Measurements from ENCODE around the gene CLASP2. TPM values are rescaled to one million over a fixed set of nuclear protein-coding genes. Genes with fewer than 3 reads are reported as not detected.

CLASP2 gene
- total RNA-seq, 1 experiment from 2014 or later = 58.9 TPM

GRCh38 chr3:33592999-33593398 is 125.1 kb downstream of the CLASP2 start:
- H3K9me3 Mint-ChIP-seq (ENCODE audit: unreplicated experiment) = no peaks in the 10 kb centered on the region
- CTCF ChIA-PET = interaction anchor here (0.6 kb wide), 2 partner anchors 73 to 124 kb away, joined by 3 read pairs; no protein-coding TSS in a partner anchor
- no peak for TF ChIP-seq CTCF (IDR thresholded peaks at IDR 0.05; ENCODE audit: unreplicated experiment)
- peaks cover 23% of the 10 kb centered on the region for H3K36me3 Mint-ChIP-seq (ENCODE audit: insufficient read depth, unreplicated experiment)
- no peak overlapping the region for H3K4me3 Mint-ChIP-seq (ENCODE audit: unreplicated experiment)
- H3K4me1 Mint-ChIP-seq (ENCODE audit: insufficient read depth, unreplicated experiment) = peaks cover 6% of the 10 kb centered on the region
- no TSS peak for BruUV-seq (replicated peaks)
- DNase-seq (ENCODE audit: unreplicated experiment) = no peak
- no peak overlapping the region for H3K27ac Mint-ChIP-seq (ENCODE audit: low read depth, unreplicated experiment)
- intact Hi-C loops (cut with micrococcal nuclease) = no loop called here
- H3K27me3 Mint-ChIP-seq (ENCODE audit: insufficient read depth, unreplicated experiment) = no peaks in the 10 kb centered on the region
- POLR2A ChIA-PET = no interaction called here

- BruUV-seq (replicated peaks) = no TSS peak
- ChIA-PET POLR2A (no interaction called here), CTCF (no interaction called here)
- H3K27me3 Mint-ChIP-seq (ENCODE audit: insufficient read depth, unreplicated experiment) = no peaks in the 10 kb centered on the region
- intact Hi-C loops (cut with micrococcal nuclease) = no loop called here
- DNase-seq (ENCODE audit: unreplicated experiment) = no peak
- peaks cover 34% of the 10 kb centered on the region for H3K36me3 Mint-ChIP-seq (ENCODE audit: insufficient read depth, unreplicated experiment)
- TF ChIP-seq CTCF (IDR thresholded peaks at IDR 0.05; ENCODE audit: unreplicated experiment) = no peak
- H3K27ac Mint-ChIP-seq (ENCODE audit: low read depth, unreplicated experiment) = no peak overlapping the region
- no peaks in the 10 kb centered on the region for H3K4me1 Mint-ChIP-seq (ENCODE audit: insufficient read depth, unreplicated experiment)
- no peak overlapping the region for H3K4me3 Mint-ChIP-seq (ENCODE audit: unreplicated experiment)
- H3K9me3 Mint-ChIP-seq (ENCODE audit: unreplicated experiment) = no peaks in the 10 kb centered on the region
Observed at GRCh38 chr3:33590541-33590940, 127.5 kb downstream of the CLASP2 start.

- intact Hi-C loops (cut with micrococcal nuclease) = no loop called here
- BruUV-seq (replicated peaks) = no TSS peak
- CTCF ChIA-PET = no interaction called here
Observed at GRCh38 chr3:33586402-33586801, 131.7 kb downstream of the CLASP2 start.

GRCh38 chr3:33582234-33582633 is 135.8 kb downstream of the CLASP2 start:
- DNase-seq (ENCODE audit: unreplicated experiment) = no peak
- no peak for TF ChIP-seq CTCF (IDR thresholded peaks at IDR 0.05; ENCODE audit: unreplicated experiment)
- Mint-ChIP-seq H3K4me3 (ENCODE audit: unreplicated experiment) (no peak overlapping the region), H3K4me1 (ENCODE audit: insufficient read depth, unreplicated experiment) (peaks cover 10% of the 10 kb centered on the region), H3K36me3 (ENCODE audit: insufficient read depth, unreplicated experiment) (peaks cover 41% of the 10 kb centered on the region), H3K27me3 (ENCODE audit: insufficient read depth, unreplicated experiment) (no peaks in the 10 kb centered on the region), H3K9me3 (ENCODE audit: unreplicated experiment) (no peaks in the 10 kb centered on the region), H3K27ac (ENCODE audit: low read depth, unreplicated experiment) (peak overlapping the region; percentile 1)
- intact Hi-C loops (cut with micrococcal nuclease) = no loop called here
- ChIA-PET CTCF (no interaction called here), POLR2A (no interaction called here)
- no TSS peak for BruUV-seq (replicated peaks)

More at GRCh38 chr3:33586402-33586801, 131.7 kb downstream of the CLASP2 start:
- no peaks in the 10 kb centered on the region for H3K4me1 Mint-ChIP-seq (ENCODE audit: insufficient read depth, unreplicated experiment)
- H3K9me3 Mint-ChIP-seq (ENCODE audit: unreplicated experiment) = no peaks in the 10 kb centered on the region
- POLR2A ChIA-PET = interaction anchor here (1.0 to 1.1 kb wide), 2 partner anchors 200 to 212 kb away, joined by 3 to 5 read pairs; partner anchors contain the start of gene PDCD6IP
- no peak for TF ChIP-seq CTCF (IDR thresholded peaks at IDR 0.05; ENCODE audit: unreplicated experiment)
- no peaks in the 10 kb centered on the region for H3K27me3 Mint-ChIP-seq (ENCODE audit: insufficient read depth, unreplicated experiment)
- H3K36me3 Mint-ChIP-seq (ENCODE audit: insufficient read depth, unreplicated experiment) = peaks cover 45% of the 10 kb centered on the region
- no peak overlapping the region for H3K4me3 Mint-ChIP-seq (ENCODE audit: unreplicated experiment)
- no peak for DNase-seq (ENCODE audit: unreplicated experiment)
- no peak overlapping the region for H3K27ac Mint-ChIP-seq (ENCODE audit: low read depth, unreplicated experiment)

All from MCF 10A (cell line).